Measurements from ENCODE around the gene DNAJC5. TPM values are rescaled to one million over a fixed set of nuclear protein-coding genes. Genes with fewer than 3 reads are reported as not detected.

Gene DNAJC5
- total and polyA plus RNA-seq, 2 experiments from 2014 or later: 9.4 to 37.7 TPM

- no peak overlapping the region for H3K27ac ChIP-seq
- peaks cover 17% of the 10 kb centered on the region for H3K36me3 ChIP-seq
- H3K4me3 ChIP-seq: no peak overlapping the region
Observed at GRCh38 chr20:63884506-63885263, 10.2 kb upstream of the DNAJC5 start.

DNA sequence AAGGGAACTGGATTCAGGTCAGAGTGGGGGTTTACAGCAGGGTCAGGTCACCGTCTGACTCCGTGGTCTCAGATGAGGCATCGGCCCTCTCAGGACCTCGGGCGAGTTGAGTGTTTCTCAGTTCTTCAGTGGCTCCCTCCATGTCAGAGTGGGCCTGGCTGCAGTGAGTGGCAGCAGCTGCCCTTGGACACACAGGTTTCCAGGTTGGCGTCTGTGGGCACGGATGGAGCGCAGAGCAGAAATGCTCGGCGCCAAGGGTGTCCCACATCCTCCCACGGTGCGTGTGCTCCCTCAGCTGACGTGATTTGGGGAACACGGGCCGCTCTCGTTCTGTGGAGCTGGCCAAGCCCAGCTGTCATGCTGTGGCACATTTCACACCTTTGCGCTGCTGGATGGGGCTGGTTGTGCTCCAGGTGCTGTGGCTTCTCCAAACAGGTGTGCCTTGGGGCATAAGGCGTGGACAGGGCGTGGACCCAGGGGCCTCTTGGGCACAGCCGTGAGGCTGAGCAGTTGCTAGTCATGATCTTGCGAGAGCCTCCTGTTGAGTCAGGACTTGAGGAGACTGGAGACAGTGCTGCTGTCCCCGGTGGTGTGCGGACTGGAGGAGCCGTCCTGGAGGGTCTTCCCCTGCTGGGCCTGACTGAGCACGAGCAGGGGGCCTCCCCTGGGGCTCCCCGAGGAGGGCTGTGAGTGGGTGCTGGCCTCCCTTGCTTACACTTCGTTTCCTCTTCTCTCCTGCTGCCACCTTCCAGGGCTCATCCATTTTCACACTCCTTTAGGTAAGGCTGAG, 9.5 kb upstream of the DNAJC5 start:
- no peaks in the 10 kb centered on the region for H3K9me3 ChIP-seq (ENCODE audit: low read depth)
- peaks cover 25% of the 10 kb centered on the region for H3K36me3 ChIP-seq
- H3K4me3 ChIP-seq: no peak overlapping the region
- no peak overlapping the region for H3K27ac ChIP-seq
- no peaks in the 10 kb centered on the region for H3K27me3 ChIP-seq
- TF ChIP-seq, protein P1, sequence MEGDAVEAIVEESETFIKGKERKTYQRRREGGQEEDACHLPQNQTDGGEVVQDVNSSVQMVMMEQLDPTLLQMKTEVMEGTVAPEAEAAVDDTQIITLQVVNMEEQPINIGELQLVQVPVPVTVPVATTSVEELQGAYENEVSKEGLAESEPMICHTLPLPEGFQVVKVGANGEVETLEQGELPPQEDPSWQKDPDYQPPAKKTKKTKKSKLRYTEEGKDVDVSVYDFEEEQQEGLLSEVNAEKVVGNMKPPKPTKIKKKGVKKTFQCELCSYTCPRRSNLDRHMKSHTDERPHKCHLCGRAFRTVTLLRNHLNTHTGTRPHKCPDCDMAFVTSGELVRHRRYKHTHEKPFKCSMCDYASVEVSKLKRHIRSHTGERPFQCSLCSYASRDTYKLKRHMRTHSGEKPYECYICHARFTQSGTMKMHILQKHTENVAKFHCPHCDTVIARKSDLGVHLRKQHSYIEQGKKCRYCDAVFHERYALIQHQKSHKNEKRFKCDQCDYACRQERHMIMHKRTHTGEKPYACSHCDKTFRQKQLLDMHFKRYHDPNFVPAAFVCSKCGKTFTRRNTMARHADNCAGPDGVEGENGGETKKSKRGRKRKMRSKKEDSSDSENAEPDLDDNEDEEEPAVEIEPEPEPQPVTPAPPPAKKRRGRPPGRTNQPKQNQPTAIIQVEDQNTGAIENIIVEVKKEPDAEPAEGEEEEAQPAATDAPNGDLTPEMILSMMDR (IDR thresholded peaks at IDR 0.05; ENCODE audit: low read depth, low read length): no peak
- H3K4me1 ChIP-seq (ENCODE audit: low read depth): no peaks in the 10 kb centered on the region
- no peak for DNase-seq (ENCODE audit: low read depth in 1 of 2, low spot score in 1 of 2)

More at GRCh38 chr20:63884506-63885263, 10.2 kb upstream of the DNAJC5 start:
- no peaks in the 10 kb centered on the region for H3K27me3 ChIP-seq
- no peaks in the 10 kb centered on the region for H3K4me1 ChIP-seq (ENCODE audit: low read depth)
- no peak for DNase-seq (ENCODE audit: low read depth in 1 of 2, low spot score in 1 of 2)
- TF ChIP-seq, protein P1 (IDR thresholded peaks at IDR 0.05; ENCODE audit: low read depth, low read length): no peak
- no peaks in the 10 kb centered on the region for H3K9me3 ChIP-seq (ENCODE audit: low read depth)

DNA sequence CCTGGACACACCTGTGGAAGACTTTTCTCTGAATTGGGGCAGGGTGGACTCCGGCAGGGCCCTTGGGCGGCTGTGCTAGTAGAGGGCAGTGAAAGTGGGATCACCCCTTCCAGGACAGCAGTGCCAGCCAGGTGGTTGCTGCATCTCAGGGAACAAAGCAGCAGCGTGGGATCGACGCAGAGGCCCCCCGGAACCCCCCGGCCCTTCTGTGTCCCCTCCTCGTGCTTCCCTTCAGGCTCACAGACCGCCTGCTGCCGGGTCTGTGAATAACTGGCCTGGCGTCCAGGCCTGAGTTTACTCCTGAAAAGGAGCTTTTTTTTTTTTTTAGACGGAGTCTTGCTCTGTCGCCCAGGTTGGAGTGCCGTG, 8.9 kb upstream of the DNAJC5 start:
- TF ChIP-seq, protein P1 (IDR thresholded peaks at IDR 0.05; ENCODE audit: low read depth, low read length): no peak
- DNase-seq (ENCODE audit: low read depth in 1 of 2, low spot score in 1 of 2): no peak
- peaks cover 30% of the 10 kb centered on the region for H3K36me3 ChIP-seq
- H3K4me3 ChIP-seq: no peak overlapping the region
- H3K4me1 ChIP-seq (ENCODE audit: low read depth): no peaks in the 10 kb centered on the region
- no peak overlapping the region for H3K27ac ChIP-seq
- H3K27me3 ChIP-seq: no peaks in the 10 kb centered on the region
- no peaks in the 10 kb centered on the region for H3K9me3 ChIP-seq (ENCODE audit: low read depth)

DNA sequence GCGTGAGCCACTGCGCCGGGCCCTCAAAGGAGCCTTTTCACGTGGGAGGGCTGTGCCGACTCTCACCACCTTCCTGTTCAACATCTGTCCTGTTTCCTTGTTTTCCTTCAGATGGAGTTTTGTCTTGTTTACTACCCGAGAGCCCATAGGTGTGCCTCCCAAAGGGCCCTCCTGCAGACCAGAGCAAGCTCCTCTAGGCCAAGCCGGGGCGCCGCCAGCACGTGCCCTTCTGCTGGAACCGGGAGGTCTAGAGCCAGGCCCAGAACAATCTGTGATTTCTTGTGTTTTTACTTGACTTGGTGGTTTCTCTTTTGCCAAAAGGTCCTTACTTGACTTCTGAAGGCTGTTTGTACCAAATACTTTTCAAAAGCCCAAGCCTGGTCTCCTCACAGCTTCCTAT, 8.0 kb upstream of the DNAJC5 start:
- Histone ChIP-seq H3K27ac (no peak overlapping the region), H3K27me3 (no peaks in the 10 kb centered on the region), H3K4me1 (ENCODE audit: low read depth) (no peaks in the 10 kb centered on the region), H3K36me3 (peaks cover 32% of the 10 kb centered on the region), H3K4me3 (no peak overlapping the region), H3K9me3 (ENCODE audit: low read depth) (no peaks in the 10 kb centered on the region)
- TF ChIP-seq, protein P1 (IDR thresholded peaks at IDR 0.05; ENCODE audit: low read depth, low read length): no peak
- no peak for DNase-seq (ENCODE audit: low read depth in 1 of 2, low spot score in 1 of 2)

DNA sequence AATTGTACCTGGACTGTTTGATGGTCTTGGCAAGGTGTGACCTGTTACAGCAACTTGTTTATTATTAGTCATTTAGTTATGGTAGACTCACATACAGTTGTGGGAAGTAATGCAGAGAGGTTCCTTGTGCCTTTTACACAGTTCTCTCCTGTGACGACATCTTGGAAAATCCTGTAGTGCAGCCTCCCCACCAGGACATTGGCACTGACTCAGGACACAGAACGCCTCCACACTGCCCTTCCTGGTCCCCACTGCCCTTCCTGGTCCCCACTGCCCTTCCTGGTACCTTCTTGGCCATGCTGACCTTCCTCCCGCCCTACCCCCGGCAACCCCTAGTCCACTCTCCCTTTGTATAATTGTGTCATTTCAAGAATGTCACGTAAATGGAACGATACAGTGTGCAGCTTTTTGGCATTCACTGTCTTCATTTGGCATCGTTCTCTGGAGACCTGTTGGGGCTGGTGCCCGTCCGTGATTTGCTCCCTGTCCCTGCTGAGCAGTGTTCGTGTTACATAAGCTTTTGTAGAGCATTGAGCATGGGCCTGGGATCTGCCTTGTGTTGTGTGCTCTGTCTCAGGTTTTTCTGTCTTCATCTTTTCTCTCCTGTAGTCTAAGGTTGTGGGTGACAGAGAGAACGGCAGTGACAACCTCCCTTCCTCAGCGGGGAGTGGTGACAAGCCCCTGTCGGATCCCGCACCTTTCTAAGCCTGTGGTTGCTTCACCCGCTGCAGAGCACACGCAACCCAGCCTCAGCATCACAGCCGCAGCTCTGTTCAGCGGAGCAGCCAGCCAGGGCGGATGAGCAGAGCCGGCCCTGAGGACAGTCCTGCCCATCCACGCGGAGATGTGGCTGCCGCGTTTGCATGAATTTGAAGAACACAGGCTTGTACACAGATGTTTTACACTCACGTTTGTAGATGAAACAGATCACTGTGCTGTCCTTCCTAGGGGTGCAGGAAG, 5.4 kb upstream of the DNAJC5 start:
- H3K4me1 ChIP-seq (ENCODE audit: low read depth): no peaks in the 10 kb centered on the region
- peaks cover 23% of the 10 kb centered on the region for H3K36me3 ChIP-seq
- TF ChIP-seq, protein P1 (IDR thresholded peaks at IDR 0.05; ENCODE audit: low read depth, low read length): no peak

More for the DNA sequence above, 5.4 kb upstream of the DNAJC5 start:
- no peaks in the 10 kb centered on the region for H3K9me3 ChIP-seq (ENCODE audit: low read depth)
- no peak overlapping the region for H3K4me3 ChIP-seq
- no peak overlapping the region for H3K27ac ChIP-seq
- no peaks in the 10 kb centered on the region for H3K27me3 ChIP-seq
- DNase-seq (ENCODE audit: low read depth in 1 of 2, low spot score in 1 of 2): no peak

Data from cardiac muscle cell (in vitro differentiated cells and primary cell).